Inflammatory macrophage treated with lipopolysaccharide for 1 hour (primary cell): ENCODE data around the gene ZNF141.
"Not testable (repeated sequence)": the region's sequence is repeated elsewhere in the genome, so short reads cannot be mapped to it uniquely, and the experiment has no call there.

Experiments used
- DNase-seq, 2 donors: peaks; one replicate each; pipeline ENCODE4 v3.0.0-alpha.2; 2020 to 2022

ZNF141 gene

DNA sequence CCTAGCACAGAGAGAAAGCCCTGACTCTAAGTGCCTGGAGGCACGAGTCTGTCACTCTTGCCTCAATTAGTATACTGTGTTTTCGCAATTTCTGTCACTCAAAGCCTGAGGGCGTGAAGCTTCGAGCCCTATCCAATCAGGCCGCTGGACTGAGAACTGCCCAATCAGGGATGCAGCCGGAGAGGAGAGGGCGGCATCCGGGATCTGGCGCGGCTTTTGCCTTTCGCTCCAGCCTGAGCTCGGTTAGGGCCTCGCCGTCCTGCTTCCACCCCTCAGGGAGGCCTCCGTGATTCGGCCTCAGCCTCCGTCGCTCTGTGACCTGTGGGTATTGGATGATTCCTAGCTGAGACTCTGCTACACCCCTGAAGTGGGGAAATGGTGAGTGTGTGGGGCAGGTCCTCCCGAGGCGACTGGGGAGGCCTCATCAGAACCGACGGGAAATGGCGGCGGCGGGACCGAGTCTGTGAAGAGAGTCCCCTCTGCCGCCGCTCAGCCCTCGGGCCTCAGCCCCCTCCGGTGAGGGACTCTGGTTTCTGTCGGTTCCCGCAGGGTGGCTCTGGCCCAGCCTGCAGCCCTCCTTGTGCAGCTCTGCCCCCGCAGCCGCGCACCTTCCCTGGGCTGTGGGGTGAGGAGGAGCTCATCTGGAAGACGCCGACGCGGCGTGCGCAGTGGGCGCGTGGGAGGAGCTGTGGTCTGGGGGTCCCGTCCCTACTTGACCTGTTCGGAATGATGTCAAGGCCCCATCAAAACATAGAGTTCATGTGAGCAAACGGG, 48.5 kb downstream of the ZNF141 start:
- DNase-seq: no peak

DNA sequence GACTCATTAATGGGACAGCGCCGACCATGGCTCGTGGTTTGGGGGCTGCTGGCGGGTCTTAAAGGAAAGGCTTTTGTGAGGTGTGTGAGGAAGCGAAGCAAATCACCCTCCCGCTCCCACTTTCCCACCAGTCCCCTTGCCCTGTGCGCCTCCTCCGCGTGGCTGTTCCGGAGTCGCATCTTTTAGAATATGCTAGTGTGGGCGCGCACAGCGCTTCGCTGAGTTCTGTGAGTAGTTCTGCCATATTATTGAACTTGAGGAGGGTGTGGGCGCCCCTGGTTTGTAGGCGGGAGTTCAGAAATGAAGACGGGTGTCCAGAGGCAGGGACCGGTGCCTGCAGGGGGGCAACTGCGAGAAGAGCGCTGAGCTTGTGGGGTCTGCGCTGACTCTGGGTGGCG, 49.1 kb downstream of the ZNF141 start:
- DNase-seq: no peak

DNA sequence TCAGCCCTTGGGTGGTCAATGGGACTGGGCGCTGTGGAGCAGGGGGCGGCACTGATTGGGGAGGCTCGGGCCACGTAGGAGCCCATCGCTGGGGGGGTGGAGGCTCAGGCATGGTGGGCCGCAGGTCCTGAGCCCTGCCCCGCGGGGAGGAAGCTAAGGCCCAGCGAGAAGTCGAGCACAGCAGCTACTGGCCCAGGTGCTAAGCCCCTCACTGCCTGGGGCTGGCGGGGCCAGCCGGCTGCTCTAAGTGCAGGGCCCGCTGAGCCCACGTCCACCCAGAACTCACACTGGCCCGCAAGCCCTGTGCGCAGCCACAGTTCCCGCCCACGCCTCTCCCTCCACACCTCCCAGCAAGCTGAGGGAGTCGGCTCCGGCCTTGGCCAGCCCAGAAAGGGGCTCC, 66.4 kb downstream of the ZNF141 start:
- no peak for DNase-seq

DNA sequence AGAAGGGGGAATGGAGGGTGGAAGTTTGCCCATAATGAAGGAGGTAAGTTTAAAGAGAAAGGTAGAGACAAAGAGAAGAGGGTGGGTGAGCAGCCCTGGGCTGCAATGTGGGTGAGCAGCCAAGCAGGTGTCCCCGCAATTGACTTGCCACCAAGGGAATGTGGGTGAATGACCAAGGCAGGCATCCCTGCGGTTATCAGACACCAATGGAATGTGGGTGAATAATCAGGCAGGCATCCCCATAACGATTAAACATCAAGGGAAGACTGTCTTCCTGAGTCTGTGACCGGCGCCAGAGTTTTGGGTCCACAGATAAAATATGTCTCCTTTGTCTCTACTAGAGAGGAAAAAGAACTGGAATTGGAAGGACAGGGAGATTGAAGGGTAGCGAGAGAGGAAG, 70.7 kb downstream of the ZNF141 start:
- DNase-seq: not testable (repeated sequence)

DNA sequence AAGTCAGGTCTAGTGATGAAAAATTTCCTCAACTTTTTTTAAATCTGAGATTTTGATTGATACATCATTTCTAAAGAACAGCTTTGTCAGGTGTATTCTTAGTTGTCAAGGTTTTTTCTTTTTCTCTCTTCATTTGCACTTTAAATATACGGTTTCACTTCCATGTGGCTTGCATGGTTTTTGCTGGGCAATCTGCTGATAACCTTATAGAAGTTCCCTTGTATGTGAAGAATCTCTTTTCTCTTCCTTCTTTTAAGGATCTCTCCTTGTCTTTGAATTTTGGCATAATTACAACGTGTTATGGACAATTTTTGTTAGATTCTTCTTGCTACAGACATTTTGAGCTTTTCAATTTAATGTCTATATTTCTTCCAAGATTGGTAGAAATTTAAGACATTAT, 85.0 kb downstream of the ZNF141 start:
- no peak for DNase-seq
